Natural killer cell (primary cell): Measurements from ENCODE around the gene ANKLE2. TPM values are rescaled to one million over a fixed set of nuclear protein-coding genes. Genes with fewer than 3 reads are reported as not detected.
A peak's percentile ranks its signal among the peaks of the same experiment; 100 is the strongest.

ENCODE experiments used
- ATAC-seq, 3 donors: fragments of 150-1000 bp in 2 of 3; fragments of 200-7000 bp in 1 of 3; cut with Tn5 transposase; 1 replicate in 1 of 3; 2 replicates in 2 of 3; pipeline ENCODE4 v1.10.0; 2021; ENCODE audit warnings: mild to moderate bottlenecking in 2 of 3, moderate library complexity in 2 of 3
- DNase-seq, 2 donors: peaks; one replicate each; pipeline versions ENCODE4 v3.0.0 to v3.0.0-alpha.2; 2013 to 2021; ENCODE audit warnings: mixed read lengths in 1 of 2
- H3K27ac ChIP-seq: one replicate; pipeline ENCODE4 v1.5.1; 2013; ENCODE audit warnings: mild to moderate bottlenecking, low read length
- H3K27me3 ChIP-seq: one replicate; pipeline ENCODE4 v1.6.1; 2013; ENCODE audit warnings: low read length; ENCODE audit not compliant: control insufficient read depth, insufficient read depth
- H3K36me3 ChIP-seq: one replicate; pipeline ENCODE4 v1.6.1; 2013; ENCODE audit warnings: low read length; ENCODE audit not compliant: control insufficient read depth, insufficient read depth
- H3K4me1 ChIP-seq: one replicate; pipeline ENCODE4 v1.6.1; 2013; ENCODE audit warnings: low read length; ENCODE audit not compliant: control insufficient read depth, insufficient read depth
- H3K4me3 ChIP-seq: one replicate; pipeline ENCODE4 v1.5.1; 2013; ENCODE audit warnings: low read length
- H3K9me3 ChIP-seq: one replicate; pipeline ENCODE4 v1.6.1; 2013; ENCODE audit warnings: low read length; ENCODE audit not compliant: control insufficient read depth, insufficient read depth
- H3K27ac Mint-ChIP-seq, 2 donors: one replicate each; pipeline ENCODE4 v1.8.0; 2022; ENCODE audit warnings: mild to moderate bottlenecking in 2 of 2, mixed read lengths in 2 of 2, moderate library complexity in 1 of 2
- H3K27me3 Mint-ChIP-seq, 2 donors: one replicate each; pipeline ENCODE4 v1.8.0; 2022; ENCODE audit warnings: low read depth in 2 of 2, mixed read lengths in 2 of 2
- H3K36me3 Mint-ChIP-seq: one replicate; pipeline ENCODE4 v1.8.0; 2022; ENCODE audit warnings: mixed read lengths
- H3K4me1 Mint-ChIP-seq, 2 donors: one replicate each; pipeline ENCODE4 v1.8.0; 2022; ENCODE audit warnings: mixed read lengths in 2 of 2
- H3K4me3 Mint-ChIP-seq: one replicate; pipeline ENCODE4 v1.8.0; 2022; ENCODE audit warnings: mild to moderate bottlenecking, moderate library complexity, mixed read lengths
- H3K9me3 Mint-ChIP-seq, 2 donors: one replicate each; pipeline ENCODE4 v1.8.0; 2022; ENCODE audit warnings: mixed read lengths in 2 of 2
- WGBS: methylation state at CpG from one replicate; pipeline ENCODE4 v1.1.7; 2013; ENCODE audit warnings: missing lambda C conversion rate; ENCODE audit not compliant: insufficient coverage; 5-methylcytosine and 5-hydroxymethylcytosine counted together
- intact Hi-C: fragments of 100-400 bp; cut with micrococcal nuclease; formaldehyde crosslinking; loops from one replicate; pipeline ENCODE4 v1.14.2; 2022
- total RNA-seq, 4 donors: library from RNA; stranded (reverse); fragments of 120-200 nt in 1 of 4; gene quantifications; one replicate each; pipeline versions ENCODE4 v1.2.3 to v1.2.4, GENCODE V29; 2013 to 2022
- TF ChIP-seq, protein P1 (sequence below): fragments of 200-600 bp; IDR thresholded peaks from one replicate; pipeline ENCODE4 v1.8.0; 2022; ENCODE audit warnings: antibody characterized with exemption

The ANKLE2 gene
- total RNA-seq, 3 donors from 2014 or later (not counting 1 experiment from before 2014, with no cell fraction given) = 67.3 to 86.4 (median 84.6) TPM

- no peak for ATAC-seq
- TF ChIP-seq, protein P1, sequence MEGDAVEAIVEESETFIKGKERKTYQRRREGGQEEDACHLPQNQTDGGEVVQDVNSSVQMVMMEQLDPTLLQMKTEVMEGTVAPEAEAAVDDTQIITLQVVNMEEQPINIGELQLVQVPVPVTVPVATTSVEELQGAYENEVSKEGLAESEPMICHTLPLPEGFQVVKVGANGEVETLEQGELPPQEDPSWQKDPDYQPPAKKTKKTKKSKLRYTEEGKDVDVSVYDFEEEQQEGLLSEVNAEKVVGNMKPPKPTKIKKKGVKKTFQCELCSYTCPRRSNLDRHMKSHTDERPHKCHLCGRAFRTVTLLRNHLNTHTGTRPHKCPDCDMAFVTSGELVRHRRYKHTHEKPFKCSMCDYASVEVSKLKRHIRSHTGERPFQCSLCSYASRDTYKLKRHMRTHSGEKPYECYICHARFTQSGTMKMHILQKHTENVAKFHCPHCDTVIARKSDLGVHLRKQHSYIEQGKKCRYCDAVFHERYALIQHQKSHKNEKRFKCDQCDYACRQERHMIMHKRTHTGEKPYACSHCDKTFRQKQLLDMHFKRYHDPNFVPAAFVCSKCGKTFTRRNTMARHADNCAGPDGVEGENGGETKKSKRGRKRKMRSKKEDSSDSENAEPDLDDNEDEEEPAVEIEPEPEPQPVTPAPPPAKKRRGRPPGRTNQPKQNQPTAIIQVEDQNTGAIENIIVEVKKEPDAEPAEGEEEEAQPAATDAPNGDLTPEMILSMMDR = no peak
- H3K36me3 ChIP-seq = no peaks in the 10 kb centered on the region
- Mint-ChIP-seq H3K4me1 (peaks cover 0 to 26% of the 10 kb centered on the region in 2 donors), H3K27me3 (no peaks in the 10 kb centered on the region), H3K9me3 (no peaks in the 10 kb centered on the region), H3K36me3 (no peaks in the 10 kb centered on the region), H3K27ac (no peak overlapping the region), H3K4me3 (peak overlapping the region; percentile 40)
- DNase-seq = no peak
- no peak overlapping the region for H3K27ac ChIP-seq
- no peaks in the 10 kb centered on the region for H3K9me3 ChIP-seq
- 91% methylated on average over 4 of the region's 5 CpGs for WGBS
- H3K27me3 ChIP-seq = no peaks in the 10 kb centered on the region
- H3K4me1 ChIP-seq = peaks cover 16% of the 10 kb centered on the region
- no peak overlapping the region for H3K4me3 ChIP-seq
- intact Hi-C loops = no loop called here
Observed at GRCh38 chr12:132685400-132685799, 76.2 kb downstream of the ANKLE2 start.

DNA sequence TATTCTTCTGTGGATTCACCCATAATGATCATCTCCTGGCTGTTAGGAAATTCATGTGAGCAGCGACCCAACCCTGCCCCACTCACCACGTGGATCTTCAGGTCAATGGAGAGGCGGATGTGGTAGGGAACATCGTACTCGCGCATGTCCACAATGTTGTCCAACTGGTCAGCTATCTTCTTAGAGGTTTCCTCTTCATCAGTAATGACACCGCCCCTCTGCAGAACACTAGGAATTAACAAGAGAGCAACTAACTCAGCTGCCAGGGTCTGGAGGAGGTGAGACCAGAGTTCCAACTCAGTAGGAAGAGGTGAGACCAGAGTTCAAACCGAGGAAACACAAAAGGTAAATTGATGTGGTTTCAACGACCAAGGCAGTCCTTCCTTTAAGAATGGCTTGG lies 84.1 kb downstream of the ANKLE2 start:
- H3K9me3 Mint-ChIP-seq = no peaks in the 10 kb centered on the region
- intact Hi-C loops = no loop called here
- H3K27me3 Mint-ChIP-seq = no peaks in the 10 kb centered on the region
- TF ChIP-seq, protein P1 = no peak
- Histone ChIP-seq H3K9me3 (no peaks in the 10 kb centered on the region), H3K4me3 (no peak overlapping the region), H3K4me1 (no peaks in the 10 kb centered on the region), H3K36me3 (peaks cover 45% of the 10 kb centered on the region), H3K27me3 (no peaks in the 10 kb centered on the region), H3K27ac (no peak overlapping the region)
- peaks cover 0 to 15% of the 10 kb centered on the region in 2 donors for H3K4me1 Mint-ChIP-seq
- 94% methylated on average over 9 of the region's 9 CpGs for WGBS
- DNase-seq (no peak), ATAC-seq (no peak)
- no peaks in the 10 kb centered on the region for H3K36me3 Mint-ChIP-seq
- no peak overlapping the region for H3K4me3 Mint-ChIP-seq
- H3K27ac Mint-ChIP-seq = no peak overlapping the region

GRCh38 chr12:132675757-132676432 lies 85.7 kb downstream of the ANKLE2 start:
- Mint-ChIP-seq H3K9me3 (no peaks in the 10 kb centered on the region), H3K27ac (no peak overlapping the region), H3K4me1 (peaks cover 6 to 16% of the 10 kb centered on the region in 2 donors), H3K27me3 (no peaks in the 10 kb centered on the region), H3K4me3 (no peak overlapping the region), H3K36me3 (no peaks in the 10 kb centered on the region)
- ATAC-seq (no peak), DNase-seq (no peak)
- Histone ChIP-seq H3K4me1 (no peaks in the 10 kb centered on the region), H3K9me3 (no peaks in the 10 kb centered on the region), H3K27ac (no peak overlapping the region), H3K27me3 (no peaks in the 10 kb centered on the region), H3K4me3 (no peak overlapping the region), H3K36me3 (peaks cover 47% of the 10 kb centered on the region)
- TF ChIP-seq, protein P1 = no peak
- intact Hi-C loops = no loop called here
- WGBS = 92% methylated on average over 14 of the region's 14 CpGs

Other genes starting within 250 kb of the ANKLE2 start
- not detected for gene LRCOL1, start 151.2 kb downstream of the ANKLE2 start, total RNA-seq
- not detected for gene P2RX2, start 143.1 kb downstream of the ANKLE2 start, total RNA-seq
- 10 to 100 TPM; 58.7 to 66.0 (median 65.0) TPM for gene POLE, start 74.5 kb downstream of the ANKLE2 start, total RNA-seq
- gene PXMP2, start 74.2 kb downstream of the ANKLE2 start, total RNA-seq = 1 to 10 TPM; 3.6 to 6.2 (median 5.1) TPM
- 10 to 100 TPM; 19.7 to 30.2 (median 21.9) TPM for gene PGAM5, start 51.0 kb downstream of the ANKLE2 start, total RNA-seq
- 10 to 100 TPM; 39.1 to 54.3 (median 50.9) TPM for gene GOLGA3, start 67.0 kb upstream of the ANKLE2 start, total RNA-seq
- 100 to 1,000 TPM; 161 to 170 (median 168) TPM for gene CHFR, start 125.8 kb upstream of the ANKLE2 start, total RNA-seq
- gene ZNF605, start 194.5 kb upstream of the ANKLE2 start, total RNA-seq = 10 to 100 TPM in 1 of 3 donors, 1 to 10 TPM in 2; 6.0 to 15.8 (median 7.6) TPM
- 10 to 100 TPM; 38.7 to 45.1 (median 43.0) TPM for gene ZNF26, start 224.5 kb upstream of the ANKLE2 start, total RNA-seq